Panc1 (cell line): ENCODE data around the gene C10orf105. TPM values are rescaled to one million over a fixed set of nuclear protein-coding genes. Genes with fewer than 3 reads are reported as not detected.

ENCODE experiments used
- ATAC-seq: fragments of 200-7000 bp; cut with Tn5 transposase; 2 replicates; pipeline ENCODE4 v1.9.1; 2020; ENCODE audit warnings: mild to moderate bottlenecking, moderate library complexity
- BruUV-seq: library from RNA; stranded (reverse); fragments of 400-500 nt; replicated peaks from 2 replicates; lab custom pipeline; 2021; lab: Mats Ljungman, UMichigan
- CTCF ChIA-PET: fragments of 300-600 bp; sonication (Branson Sonifier 250); formaldehyde crosslinking; loops from one replicate; lab custom pipeline; 2022; ENCODE audit warnings: antibody characterized with exemption; lab: Charles Lee
- POLR2A ChIA-PET: fragments of 300-600 bp; sonication (Branson Sonifier 250); formaldehyde crosslinking; loops from one replicate; lab custom pipeline; 2022; ENCODE audit warnings: antibody characterized with exemption; lab: Charles Lee
- DNase-seq: peaks from one replicate; pipeline ENCODE4 v3.0.0-alpha.2; 2010; ENCODE audit warnings: low read depth, low spot score
- H3K27ac ChIP-seq: 2 replicates; pipeline ENCODE4 v1.5.1; 2011; ENCODE audit warnings: mild to moderate bottlenecking, low read length, inconsistent platforms
- H3K27me3 ChIP-seq: fragments of 200-500 bp; sonication (Bioruptor generic); 2 replicates; pipeline ENCODE4 v1.6.0; 2014; ENCODE audit warnings: low read length, inconsistent platforms; ENCODE audit not compliant: control insufficient read depth, insufficient read depth
- H3K36me3 ChIP-seq: fragments of 200-500 bp; sonication (Bioruptor generic); 2 replicates; pipeline ENCODE4 v1.5.1; 2014; ENCODE audit warnings: inconsistent platforms, mild to moderate bottlenecking, low read length, moderate library complexity; ENCODE audit not compliant: control insufficient read depth, insufficient read depth
- H3K4me1 ChIP-seq: 2 replicates; pipeline ENCODE4 v1.5.1; 2011; ENCODE audit warnings: inconsistent platforms, mild to moderate bottlenecking, low read length, moderate library complexity; ENCODE audit not compliant: control insufficient read depth, insufficient read depth
- H3K4me3 ChIP-seq, 2 experiments: 2 replicates each; pipeline ENCODE4 v1.5.1; 2011 to 2012; ENCODE audit warnings: low read depth in 2 of 2, low read length in 2 of 2, mild to moderate bottlenecking in 2 of 2, inconsistent platforms in 1 of 2, moderate library complexity in 1 of 2
- H3K9me3 ChIP-seq: fragments of 200-500 bp; sonication (Bioruptor generic); 2 replicates; pipeline ENCODE4 v1.5.1; 2014; ENCODE audit warnings: low read depth, mild to moderate bottlenecking, inconsistent platforms, low read length, moderate library complexity; ENCODE audit not compliant: control insufficient read depth, insufficient read depth
- POLR2AphosphoS5 ChIP-seq: IDR thresholded peaks from 2 replicates; pipeline ENCODE4 v1.6.1; 2012; ENCODE audit warnings: mild to moderate bottlenecking, low read depth, low read length, moderate library complexity
- SIN3A ChIP-seq: IDR thresholded peaks from 2 replicates; pipeline ENCODE4 v1.6.1; 2012; ENCODE audit warnings: low read depth, mild to moderate bottlenecking, low read length, moderate library complexity, borderline replicate concordance; ENCODE audit not compliant: insufficient read depth
- TCF7L2 ChIP-seq: IDR thresholded peaks from 2 replicates; pipeline ENCODE4 v1.6.1; 2011; ENCODE audit warnings: mild to moderate bottlenecking, low read depth, low read length, inconsistent platforms
- in situ Hi-C: cut with HindIII; loops from 2 replicates; pipeline ENCODE4 v1.10.0; 2016; ENCODE audit warnings: low sequenced_read_pairs, low pct_unique_long_range_greater_than_20kb
- intact Hi-C: fragments of 100-400 bp; cut with micrococcal nuclease; formaldehyde crosslinking; loops from one replicate; pipeline ENCODE4 v1.10.0; 2022; ENCODE audit not compliant: unreplicated experiment
- total RNA-seq: library from RNA; stranded (reverse); gene quantifications from one replicate; pipeline ENCODE4 v1.2.1, GENCODE V29; 2021; ENCODE audit not compliant: unreplicated experiment
- TF ChIP-seq, protein P1 (sequence below), 2 experiments: IDR thresholded peaks; 2 replicates each; pipeline ENCODE4 v1.6.1; 2011 to 2012; ENCODE audit warnings: low read depth in 2 of 2, control low read depth in 1 of 2, low read length in 1 of 2, mild to moderate bottlenecking in 1 of 2, moderate library complexity in 1 of 2; ENCODE audit not compliant: insufficient read depth in 1 of 2
- TF ChIP-seq, protein P2 (sequence below): fragments of 450-650 bp; IDR thresholded peaks from 2 replicates; pipeline ENCODE4 v1.5.1; 2017; ENCODE audit warnings: mild to moderate bottlenecking

The C10orf105 gene
- total RNA-seq, 1 experiment from 2014 or later, result not detected

DNA sequence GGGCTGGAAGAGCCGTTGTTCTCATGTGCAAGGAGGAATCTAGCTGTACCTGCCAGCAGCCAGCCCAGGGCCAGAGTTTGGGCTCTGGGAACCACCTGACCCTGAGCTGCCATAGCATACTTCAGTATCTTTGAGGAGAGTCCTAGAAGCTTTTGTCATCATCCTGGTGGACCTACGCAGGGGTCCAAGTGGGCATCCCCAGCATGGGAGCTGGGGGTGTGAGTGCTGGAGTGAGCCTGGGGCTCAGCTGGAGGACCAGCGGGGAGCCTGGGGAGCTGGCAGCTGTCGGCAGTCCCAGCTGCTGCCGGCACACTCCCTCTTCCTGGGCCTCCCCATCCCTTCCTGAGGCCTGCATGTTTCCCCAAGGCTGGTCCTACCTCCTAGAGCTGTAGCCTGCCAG lies 32.5 kb downstream of the C10orf105 start:
- Histone ChIP-seq H3K36me3 (no peaks in the 10 kb centered on the region), H3K27me3 (no peaks in the 10 kb centered on the region), H3K9me3 (no peaks in the 10 kb centered on the region), H3K27ac (no peak overlapping the region), H3K4me3 (no peak overlapping the region), H3K4me1 (no peaks in the 10 kb centered on the region)
- intact Hi-C loops (no loop called here), in situ Hi-C loops (no loop called here)
- ChIA-PET POLR2A (no interaction called here), CTCF (interaction anchor here (0.6 kb wide), 1 partner anchor 302 kb away, joined by 3 read pairs; no protein-coding TSS in a partner anchor)
- TF ChIP-seq POLR2AphosphoS5 (no peak), TCF7L2 (no peak), SIN3A (no peak)
- TF ChIP-seq, protein P1, sequence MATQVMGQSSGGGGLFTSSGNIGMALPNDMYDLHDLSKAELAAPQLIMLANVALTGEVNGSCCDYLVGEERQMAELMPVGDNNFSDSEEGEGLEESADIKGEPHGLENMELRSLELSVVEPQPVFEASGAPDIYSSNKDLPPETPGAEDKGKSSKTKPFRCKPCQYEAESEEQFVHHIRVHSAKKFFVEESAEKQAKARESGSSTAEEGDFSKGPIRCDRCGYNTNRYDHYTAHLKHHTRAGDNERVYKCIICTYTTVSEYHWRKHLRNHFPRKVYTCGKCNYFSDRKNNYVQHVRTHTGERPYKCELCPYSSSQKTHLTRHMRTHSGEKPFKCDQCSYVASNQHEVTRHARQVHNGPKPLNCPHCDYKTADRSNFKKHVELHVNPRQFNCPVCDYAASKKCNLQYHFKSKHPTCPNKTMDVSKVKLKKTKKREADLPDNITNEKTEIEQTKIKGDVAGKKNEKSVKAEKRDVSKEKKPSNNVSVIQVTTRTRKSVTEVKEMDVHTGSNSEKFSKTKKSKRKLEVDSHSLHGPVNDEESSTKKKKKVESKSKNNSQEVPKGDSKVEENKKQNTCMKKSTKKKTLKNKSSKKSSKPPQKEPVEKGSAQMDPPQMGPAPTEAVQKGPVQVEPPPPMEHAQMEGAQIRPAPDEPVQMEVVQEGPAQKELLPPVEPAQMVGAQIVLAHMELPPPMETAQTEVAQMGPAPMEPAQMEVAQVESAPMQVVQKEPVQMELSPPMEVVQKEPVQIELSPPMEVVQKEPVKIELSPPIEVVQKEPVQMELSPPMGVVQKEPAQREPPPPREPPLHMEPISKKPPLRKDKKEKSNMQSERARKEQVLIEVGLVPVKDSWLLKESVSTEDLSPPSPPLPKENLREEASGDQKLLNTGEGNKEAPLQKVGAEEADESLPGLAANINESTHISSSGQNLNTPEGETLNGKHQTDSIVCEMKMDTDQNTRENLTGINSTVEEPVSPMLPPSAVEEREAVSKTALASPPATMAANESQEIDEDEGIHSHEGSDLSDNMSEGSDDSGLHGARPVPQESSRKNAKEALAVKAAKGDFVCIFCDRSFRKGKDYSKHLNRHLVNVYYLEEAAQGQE (IDR thresholded peaks at IDR 0.05; ENCODE audit: insufficient read depth in 1 of 2, low read depth in 2 of 2, low read length in 1 of 2), result no peak
- TF ChIP-seq, protein P2, sequence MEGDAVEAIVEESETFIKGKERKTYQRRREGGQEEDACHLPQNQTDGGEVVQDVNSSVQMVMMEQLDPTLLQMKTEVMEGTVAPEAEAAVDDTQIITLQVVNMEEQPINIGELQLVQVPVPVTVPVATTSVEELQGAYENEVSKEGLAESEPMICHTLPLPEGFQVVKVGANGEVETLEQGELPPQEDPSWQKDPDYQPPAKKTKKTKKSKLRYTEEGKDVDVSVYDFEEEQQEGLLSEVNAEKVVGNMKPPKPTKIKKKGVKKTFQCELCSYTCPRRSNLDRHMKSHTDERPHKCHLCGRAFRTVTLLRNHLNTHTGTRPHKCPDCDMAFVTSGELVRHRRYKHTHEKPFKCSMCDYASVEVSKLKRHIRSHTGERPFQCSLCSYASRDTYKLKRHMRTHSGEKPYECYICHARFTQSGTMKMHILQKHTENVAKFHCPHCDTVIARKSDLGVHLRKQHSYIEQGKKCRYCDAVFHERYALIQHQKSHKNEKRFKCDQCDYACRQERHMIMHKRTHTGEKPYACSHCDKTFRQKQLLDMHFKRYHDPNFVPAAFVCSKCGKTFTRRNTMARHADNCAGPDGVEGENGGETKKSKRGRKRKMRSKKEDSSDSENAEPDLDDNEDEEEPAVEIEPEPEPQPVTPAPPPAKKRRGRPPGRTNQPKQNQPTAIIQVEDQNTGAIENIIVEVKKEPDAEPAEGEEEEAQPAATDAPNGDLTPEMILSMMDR, result no peak
- no TSS peak for BruUV-seq
- no peak for DNase-seq
- ATAC-seq, result no peak

DNA sequence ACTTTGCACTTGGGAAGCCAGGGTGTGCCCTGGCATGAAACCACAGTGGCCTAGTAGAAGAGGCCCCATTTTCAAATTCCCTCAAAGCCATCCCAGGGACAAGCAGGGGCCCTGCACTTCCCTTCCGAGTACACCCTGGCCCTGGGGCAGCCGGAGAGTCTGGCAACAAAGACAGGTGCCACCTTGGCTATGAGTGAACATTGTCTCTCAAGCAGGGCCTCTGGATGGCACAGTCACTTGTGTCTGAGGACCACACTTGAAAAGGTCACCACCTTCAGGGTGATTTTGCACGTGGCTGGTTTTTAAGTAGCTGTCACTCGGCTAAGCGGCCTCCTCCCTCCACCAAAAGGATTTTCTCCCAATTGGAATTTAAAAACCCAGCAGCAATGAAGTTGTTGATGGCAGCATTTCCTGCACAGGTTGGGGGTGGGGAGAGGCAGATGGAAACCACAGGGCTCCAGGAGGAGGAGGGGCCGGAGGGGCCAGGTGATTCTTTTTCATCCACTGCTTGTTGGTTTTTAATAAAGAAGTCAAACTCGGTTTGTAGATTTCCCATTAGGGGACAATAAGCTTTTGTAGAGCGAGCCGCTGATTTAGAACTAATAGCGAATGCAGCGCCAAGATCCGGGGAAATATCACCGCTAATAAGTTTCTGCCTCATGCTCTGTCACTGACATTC lies 33.9 kb downstream of the C10orf105 start:
- no peaks in the 10 kb centered on the region for H3K36me3 ChIP-seq
- no peak overlapping the region for H3K4me3 ChIP-seq
- no peaks in the 10 kb centered on the region for H3K27me3 ChIP-seq
- ChIA-PET CTCF (no interaction called here), POLR2A (no interaction called here)
- no peaks in the 10 kb centered on the region for H3K9me3 ChIP-seq
- no peaks in the 10 kb centered on the region for H3K4me1 ChIP-seq
- BruUV-seq, result no TSS peak
- DNase-seq, result no peak
- in situ Hi-C loops (no loop called here), intact Hi-C loops (no loop called here)
- no peak overlapping the region for H3K27ac ChIP-seq
- no peak for ATAC-seq
- TF ChIP-seq, protein P1 (IDR thresholded peaks at IDR 0.05; ENCODE audit: insufficient read depth in 1 of 2, low read depth in 2 of 2, low read length in 1 of 2), result no peak
- TF ChIP-seq POLR2AphosphoS5 (no peak), SIN3A (no peak), TCF7L2 (no peak)
- TF ChIP-seq, protein P2, result no peak
